Motor neuron (in vitro differentiated cells): ENCODE measurements around the gene IDH1. TPM values are rescaled to one million over a fixed set of nuclear protein-coding genes. Genes with fewer than 3 reads are reported as not detected.
A peak's percentile ranks its signal among the peaks of the same experiment; 100 is the strongest.

Experiments
- ATAC-seq, 8 experiments: fragments of 200-7000 bp; cut with Tn5 transposase; replicated peaks in 6 of 8; 2 replicates each; pipeline ENCODE4 v1.8.0; 2021; ENCODE audit warnings: mild to moderate bottlenecking in 8 of 8, moderate library complexity in 8 of 8
- H3K27ac ChIP-seq, 2 donors: fragments of 250-450 bp; sonication (Bioruptor Pico); 2 replicates each; pipeline ENCODE4 v1.9.0; 2021; ENCODE audit warnings: antibody characterized with exemption in 2 of 2, mild to moderate bottlenecking in 2 of 2, moderate library complexity in 1 of 2
- H3K4me1 ChIP-seq, 2 donors: fragments of 250-450 bp; sonication (Bioruptor Pico); replicated peaks in 1 of 2; 2 replicates each; pipeline ENCODE4 v1.6.1; 2021; ENCODE audit warnings: antibody characterized with exemption in 2 of 2, mild to moderate bottlenecking in 2 of 2, moderate library complexity in 1 of 2
- H3K4me3 ChIP-seq, 5 donors: fragments of 250-450 bp; sonication (Bioruptor Pico); 2 replicates each; pipeline ENCODE4 v1.9.0; 2021; ENCODE audit warnings: antibody characterized with exemption in 5 of 5, mild to moderate bottlenecking in 5 of 5, moderate library complexity in 4 of 5
- WGBS, 10 experiments: fragments of 450-650 bp; shearing (Covaris generic); methylation state at CpG; one replicate each; pipeline ENCODE4 v1.0.0; 2022; 5-methylcytosine and 5-hydroxymethylcytosine counted together
- in situ Hi-C, 9 experiments: fragments of 400-800 bp; cut with MboI; loops; one replicate each; pipeline ENCODE4 v1.15.0; 2021; ENCODE audit warnings: low sequenced_read_pairs in 9 of 9, low pct_unique_long_range_greater_than_20kb in 2 of 9; ENCODE audit not compliant: unreplicated experiment in 9 of 9
- total RNA-seq, 8 experiments: library from RNA; unstranded; fragments of 300-600 nt; gene quantifications; 2 replicates each; pipeline versions ENCODE4 v1.2.3 to v1.2.4, GENCODE V29; 2022

Gene IDH1
- total RNA-seq, 8 experiments from 2014 or later: 82.9 to 915 (median 210) TPM

DNA sequence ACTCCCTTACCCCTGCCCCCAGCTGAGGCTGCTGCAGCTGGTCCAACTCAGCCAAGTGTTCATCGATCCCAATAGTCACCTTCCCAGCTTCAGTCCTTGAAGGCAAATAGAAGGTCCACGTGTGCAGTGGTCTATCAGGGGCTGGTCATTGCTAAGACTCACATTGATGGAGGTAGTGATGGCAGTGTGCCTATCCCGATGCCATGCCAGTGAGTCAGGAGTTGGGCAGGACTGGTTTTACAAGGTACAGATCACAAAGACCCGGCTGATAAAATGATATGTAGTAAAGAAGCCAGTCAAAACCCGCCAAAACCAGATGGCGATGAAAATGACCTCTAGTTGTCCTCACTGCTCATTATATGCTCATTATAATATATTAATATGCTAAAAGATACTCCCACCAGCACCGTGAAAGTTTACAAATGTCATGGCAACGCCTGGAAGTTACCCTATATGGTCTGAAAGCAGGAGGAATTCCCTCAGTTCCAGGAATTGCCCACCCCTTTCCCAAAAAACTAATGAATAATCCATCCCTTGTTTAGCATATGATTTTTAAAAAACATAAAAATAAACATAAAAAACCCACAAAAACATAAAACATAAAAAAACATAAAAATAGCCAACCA, 62.1 kb downstream of the IDH1 start:
- no peak overlapping the region for H3K27ac ChIP-seq
- no peak overlapping the region for H3K4me3 ChIP-seq
- WGBS, 10 experiments: 5 to 92% (median 52%) methylated on average over 1 to 8 of the region's 8 CpGs
- in situ Hi-C loops: no loop called here
- H3K4me1 ChIP-seq: peaks cover 13 to 19% of the 10 kb centered on the region in 2 donors
- peak in 7 of 8 experiments; percentile 6 to 66 (median 36) for ATAC-seq

DNA sequence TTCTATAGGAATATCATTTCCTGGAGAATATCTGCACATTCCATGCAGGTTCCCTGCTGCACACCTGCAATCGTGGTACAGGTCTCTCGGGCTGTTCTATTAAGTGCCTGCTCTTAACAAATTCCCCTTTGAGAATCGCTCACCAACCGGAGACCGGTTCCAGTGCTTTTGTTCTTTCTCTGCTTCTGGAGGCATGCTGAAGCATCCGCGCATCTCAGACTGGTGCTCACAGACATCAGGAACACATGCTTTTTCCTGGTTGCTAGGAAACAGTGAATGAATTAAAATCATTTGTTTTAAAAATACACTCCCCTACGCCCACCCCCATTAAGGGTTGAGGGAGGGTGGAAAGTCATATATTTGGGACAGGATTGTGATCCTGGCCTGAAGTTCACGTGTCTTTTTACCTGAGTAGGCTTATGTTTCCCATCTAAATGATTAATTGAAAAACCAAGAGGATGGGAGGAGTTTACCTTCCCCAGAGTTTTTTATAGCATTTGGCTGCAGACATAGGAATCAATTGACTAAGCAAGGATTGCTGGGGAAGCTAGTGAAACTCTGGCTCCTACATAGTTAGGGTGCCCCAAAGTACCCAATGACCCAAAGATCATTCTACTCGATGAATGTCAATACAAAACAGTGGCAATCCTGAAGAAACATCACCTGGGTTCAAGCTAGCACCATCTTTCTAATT, 64.9 kb downstream of the IDH1 start, which contains the start of gene C2orf80:
TSS of gene C2orf80 (minus strand) at position 221 of the 694 bp plus-strand sequence. CDS start 3,044 bp downstream, outside the sequence.
- in situ Hi-C loops: no loop called here
- peaks cover 13 to 19% of the 10 kb centered on the region in 2 donors for H3K4me1 ChIP-seq
- H3K27ac ChIP-seq: peak within 1 kb of the TSS; percentile 75 to 81
- ATAC-seq: peak; percentile 8 to 90 (median 86)
- peak within 1 kb of the TSS; percentile 27 to 43 (median 36) for H3K4me3 ChIP-seq
- 0 to 36% (median 10%) methylated on average over 1 to 8 of the region's 10 CpGs; no CpG with 5 or more reads in 1 of the 10 experiments for WGBS, 10 experiments

DNA sequence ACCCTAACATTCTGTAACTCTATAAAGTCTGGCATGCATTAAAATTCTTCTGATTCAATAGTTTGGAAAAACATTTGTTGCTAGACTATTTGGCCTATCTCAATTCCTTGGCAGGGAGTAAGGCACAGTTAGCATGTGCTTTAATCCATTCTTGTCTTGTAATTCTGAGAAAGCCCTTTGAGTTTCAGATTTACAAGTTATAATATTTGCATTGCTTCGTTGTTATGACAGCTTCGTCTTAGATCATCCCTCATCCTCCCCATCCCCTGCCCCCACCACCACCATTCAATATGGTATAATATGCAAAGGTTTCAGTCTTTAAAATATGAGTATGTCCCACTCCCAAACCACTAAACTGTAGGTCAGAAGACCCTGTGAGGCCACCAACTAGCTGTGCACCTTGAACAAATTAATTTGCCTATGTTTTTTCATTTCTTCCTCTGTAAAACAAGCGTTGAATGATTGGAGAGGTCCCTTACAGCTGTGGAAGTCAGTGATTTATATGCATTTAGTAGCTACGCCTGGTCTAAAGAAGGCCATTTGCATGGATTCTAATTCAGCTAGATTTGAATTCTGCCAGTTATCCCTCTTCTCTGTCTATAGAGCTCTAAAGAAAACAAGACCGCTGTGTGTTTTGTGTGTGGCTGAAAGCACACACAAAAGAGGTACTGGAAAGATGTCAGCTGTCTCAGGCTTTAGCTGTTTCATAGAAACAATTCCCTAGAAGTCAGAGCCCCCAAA, 65.6 kb downstream of the IDH1 start:
- 0 to 30% (median 12%) methylated on average over 1 to 5 of the region's 5 CpGs; no CpG with 5 or more reads in 2 of the 10 experiments for WGBS, 10 experiments
- in situ Hi-C loops: no loop called here
- peak overlapping the region; percentile 75 to 81 for H3K27ac ChIP-seq
- peak; percentile 43 to 80 (median 74) for ATAC-seq
- peak overlapping the region; percentile 27 to 43 (median 36) for H3K4me3 ChIP-seq
- H3K4me1 ChIP-seq: peaks cover 13 to 19% of the 10 kb centered on the region in 2 donors

DNA sequence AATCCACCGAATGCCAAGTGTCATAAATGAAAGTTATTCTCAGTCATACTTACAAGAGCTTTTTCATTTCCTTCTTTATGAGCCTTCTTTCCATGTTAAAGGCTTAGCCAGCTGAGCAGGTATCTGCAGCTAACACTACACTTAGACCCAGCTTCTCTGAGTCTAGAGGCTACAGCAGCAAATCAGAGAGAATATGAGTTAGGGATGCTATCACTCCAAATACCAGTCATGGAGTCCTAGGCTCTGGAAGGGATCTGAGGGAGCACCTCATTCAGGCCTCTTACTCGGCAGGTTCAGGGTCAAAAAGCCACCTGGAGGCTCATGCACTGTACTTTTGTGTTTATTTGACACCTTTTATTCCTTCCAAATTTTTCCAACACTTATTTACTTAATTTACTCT, 68.0 kb downstream of the IDH1 start:
- no peak overlapping the region for H3K4me3 ChIP-seq
- WGBS, 10 experiments: 0 to 100% (median 80%) methylated on average over 1 to 2 of the region's 2 CpGs; no CpG with 5 or more reads in 1 of the 10 experiments
- peak in 1 of 8 experiments; percentile 26 for ATAC-seq
- peaks cover 19% of the 10 kb centered on the region in 2 donors for H3K4me1 ChIP-seq
- in situ Hi-C loops: no loop called here
- H3K27ac ChIP-seq: no peak overlapping the region

DNA sequence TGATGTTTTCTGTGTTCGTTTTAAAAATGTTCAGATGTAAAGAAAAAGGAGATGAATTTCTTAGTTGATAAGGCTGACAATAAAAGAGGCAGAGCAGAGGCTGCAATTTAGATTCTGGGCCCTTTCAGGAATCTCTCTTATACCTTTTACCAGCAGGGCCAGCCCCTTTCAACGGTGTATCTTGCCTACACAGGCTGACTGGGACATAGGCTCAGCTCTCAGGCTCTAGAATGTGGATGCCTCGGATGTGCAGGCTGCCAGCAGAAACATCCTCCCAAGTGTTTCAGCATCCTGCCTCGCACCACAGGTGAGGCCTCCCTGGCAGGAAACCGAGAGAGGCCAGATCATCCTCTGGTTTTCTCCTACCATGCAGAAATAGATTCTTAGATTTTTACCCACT, 68.4 kb downstream of the IDH1 start:
- ATAC-seq: peak in 1 of 8 experiments; percentile 5
- Histone ChIP-seq H3K4me3 (no peak overlapping the region), H3K4me1 (peaks cover 19% of the 10 kb centered on the region in 2 donors), H3K27ac (no peak overlapping the region)
- in situ Hi-C loops: no loop called here
- 0 to 100% (median 66%) methylated on average over 2 to 5 of the region's 5 CpGs; no CpG with 5 or more reads in 2 of the 10 experiments for WGBS, 10 experiments

Other genes starting within 250 kb of the IDH1 start
- gene PLEKHM3, start 229.5 kb downstream of the IDH1 start, total RNA-seq: 10 to 100 TPM in 5 of 8 experiments, 1 to 10 TPM in 3; 8.6 to 20.5 (median 12.5) TPM
- 1 to 10 TPM in 2 of 8 experiments, under 1 TPM in 2, not detected in 4; 0.75 to 2.4 (median 1.0) TPM for gene CRYGD, start 130.5 kb downstream of the IDH1 start, total RNA-seq
- 1 to 10 TPM in 1 of 8 experiments, under 1 TPM in 2, not detected in 5; 0.41 to 1.3 (median 0.49) TPM for gene CRYGC, start 125.2 kb downstream of the IDH1 start, total RNA-seq
- not detected for gene CRYGB, start 108.9 kb downstream of the IDH1 start, total RNA-seq
- gene CRYGA, start 91.5 kb downstream of the IDH1 start, total RNA-seq: under 1 TPM in 4 of 8 experiments, not detected in 4; 0.33 to 0.94 (median 0.70) TPM
- gene C2orf80, start 65.0 kb downstream of the IDH1 start, total RNA-seq: 100 to 1,000 TPM in 1 of 8 experiments, 10 to 100 TPM in 4, 1 to 10 TPM in 2, under 1 TPM in 1; 0.61 to 217 (median 12.9) TPM
- gene PIKFYVE, start 11.2 kb upstream of the IDH1 start, total RNA-seq: 10 to 100 TPM; 20.0 to 57.9 (median 26.1) TPM
- 1 to 10 TPM in 1 of 8 experiments, under 1 TPM in 7; 0.11 to 4.4 (median 0.33) TPM for gene PTH2R, start 151.7 kb upstream of the IDH1 start, total RNA-seq